Effector memory CD4-positive, alpha-beta T cell (primary cell): ENCODE results near the gene SNX6.

Source experiments
- DNase-seq, 3 donors: peaks; one replicate each; pipeline ENCODE4 v3.0.0-alpha.2; 2020
- H3K27ac ChIP-seq: 2 replicates; pipeline ENCODE4 v1.7.0; 2013; ENCODE audit warnings: mild to moderate bottlenecking, low read length, moderate library complexity; ENCODE audit not compliant: insufficient read depth, poor library complexity, severe bottlenecking
- H3K27me3 ChIP-seq: replicated peaks from 2 replicates; pipeline ENCODE4 v1.7.0; 2013; ENCODE audit warnings: mild to moderate bottlenecking, low read length; ENCODE audit not compliant: insufficient read depth, control insufficient read depth, poor library complexity, severe bottlenecking
- H3K36me3 ChIP-seq: 2 replicates; pipeline ENCODE4 v1.7.0; 2013; ENCODE audit warnings: mild to moderate bottlenecking, low read length, moderate library complexity; ENCODE audit not compliant: control insufficient read depth, insufficient read depth
- H3K4me1 ChIP-seq: 2 replicates; pipeline ENCODE4 v1.7.0; 2013; ENCODE audit warnings: low read length, mild to moderate bottlenecking; ENCODE audit not compliant: control insufficient read depth, insufficient read depth, poor library complexity, severe bottlenecking
- H3K4me3 ChIP-seq: 2 replicates; pipeline ENCODE4 v1.7.0; 2013; ENCODE audit warnings: low read length, low read depth, mild to moderate bottlenecking; ENCODE audit not compliant: insufficient read depth, poor library complexity, severe bottlenecking
- H3K9me3 ChIP-seq: 2 replicates; pipeline ENCODE4 v1.7.0; 2013; ENCODE audit warnings: mild to moderate bottlenecking, low read length, moderate library complexity; ENCODE audit not compliant: control insufficient read depth

The SNX6 gene

GRCh38 chr14:34619471-34619870 lies 10.5 kb downstream of the SNX6 start:
- no peaks in the 10 kb centered on the region for H3K27me3 ChIP-seq
- H3K36me3 ChIP-seq, result peaks cover 12% of the 10 kb centered on the region
- H3K27ac ChIP-seq, result no peak overlapping the region
- peaks cover 3% of the 10 kb centered on the region for H3K4me1 ChIP-seq
- H3K4me3 ChIP-seq, result no peak overlapping the region
- DNase-seq, result no peak
- no peaks in the 10 kb centered on the region for H3K9me3 ChIP-seq

DNA sequence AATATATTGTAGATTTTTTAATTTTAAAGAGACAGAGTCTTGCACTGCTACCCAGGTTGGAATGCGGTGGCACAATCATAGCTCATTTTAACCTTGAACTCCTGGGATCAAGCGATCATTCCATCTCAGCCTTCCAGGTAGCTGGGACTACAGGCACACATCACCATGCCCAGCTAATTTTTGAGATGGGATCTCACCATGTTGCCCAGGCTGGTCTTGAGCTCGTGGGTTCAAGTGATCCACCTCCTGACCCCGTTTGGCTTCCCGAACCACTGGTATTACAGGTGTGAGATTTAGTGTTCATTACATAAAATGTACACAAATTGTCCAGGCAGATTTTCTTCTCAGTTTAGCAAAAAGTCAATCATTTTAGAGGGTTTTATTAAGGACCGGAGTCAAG lies 13.6 kb downstream of the SNX6 start:
- no peaks in the 10 kb centered on the region for H3K36me3 ChIP-seq
- H3K27me3 ChIP-seq, result no peaks in the 10 kb centered on the region
- peaks cover 3% of the 10 kb centered on the region for H3K4me1 ChIP-seq
- no peaks in the 10 kb centered on the region for H3K9me3 ChIP-seq
- H3K27ac ChIP-seq, result no peak overlapping the region
- DNase-seq, result no peak
- H3K4me3 ChIP-seq, result no peak overlapping the region

DNA sequence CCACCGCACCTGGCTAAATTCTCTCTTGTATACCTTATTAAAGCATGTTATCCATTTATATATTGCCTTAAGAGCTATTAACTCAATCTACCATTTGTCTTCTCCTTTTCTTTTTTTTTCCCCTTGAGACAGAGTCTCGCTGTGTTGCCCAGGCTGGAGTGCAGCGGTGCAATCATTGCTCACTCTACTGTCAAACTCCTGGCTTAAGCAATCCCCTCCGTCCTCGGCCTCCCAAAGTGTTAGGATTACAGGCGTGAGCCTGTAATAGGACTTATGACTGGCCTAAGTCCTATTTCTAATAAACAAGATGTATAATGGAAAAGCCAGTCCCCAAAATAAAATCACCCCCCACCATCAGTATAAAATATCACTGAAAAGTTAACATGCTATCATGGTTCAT lies 14.4 kb downstream of the SNX6 start:
- no peak overlapping the region for H3K4me3 ChIP-seq
- DNase-seq, result no peak
- H3K4me1 ChIP-seq, result peaks cover 3% of the 10 kb centered on the region
- no peaks in the 10 kb centered on the region for H3K9me3 ChIP-seq
- H3K27ac ChIP-seq, result no peak overlapping the region
- no peaks in the 10 kb centered on the region for H3K36me3 ChIP-seq
- no peaks in the 10 kb centered on the region for H3K27me3 ChIP-seq

GRCh38 chr14:34614638-34615037 lies 15.3 kb downstream of the SNX6 start:
- Histone ChIP-seq H3K27me3 (no peaks in the 10 kb centered on the region), H3K36me3 (no peaks in the 10 kb centered on the region), H3K4me1 (peaks cover 3% of the 10 kb centered on the region), H3K9me3 (no peaks in the 10 kb centered on the region), H3K27ac (no peak overlapping the region), H3K4me3 (no peak overlapping the region)
- DNase-seq, result no peak

DNA sequence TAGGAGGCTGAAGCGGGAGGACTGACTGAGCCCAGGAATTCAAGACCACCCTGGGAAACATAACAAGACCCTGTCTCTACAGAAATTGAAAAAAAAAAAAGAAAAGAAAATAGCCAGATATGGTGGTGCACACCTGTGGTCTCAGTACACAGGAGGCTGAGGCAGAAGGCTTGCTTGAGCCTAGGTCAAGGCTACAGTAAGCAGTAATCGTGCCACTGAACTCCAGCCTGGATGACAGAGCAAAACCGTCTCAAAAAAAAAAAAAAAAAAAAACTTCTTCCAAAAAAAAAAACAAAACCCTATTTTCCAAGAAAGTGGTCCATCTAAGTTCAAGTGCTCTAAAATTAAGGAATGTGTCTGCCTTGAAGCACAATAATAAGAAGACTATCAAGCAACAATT lies 19.8 kb downstream of the SNX6 start:
- no peaks in the 10 kb centered on the region for H3K9me3 ChIP-seq
- H3K36me3 ChIP-seq, result peaks cover 28% of the 10 kb centered on the region
- H3K4me3 ChIP-seq, result no peak overlapping the region
- no peaks in the 10 kb centered on the region for H3K4me1 ChIP-seq
- H3K27ac ChIP-seq, result no peak overlapping the region
- no peaks in the 10 kb centered on the region for H3K27me3 ChIP-seq
- no peak for DNase-seq

GRCh38 chr14:34605461-34605860 lies 24.5 kb downstream of the SNX6 start:
- no peaks in the 10 kb centered on the region for H3K4me1 ChIP-seq
- H3K4me3 ChIP-seq, result no peak overlapping the region
- H3K27ac ChIP-seq, result no peak overlapping the region
- no peaks in the 10 kb centered on the region for H3K27me3 ChIP-seq
- DNase-seq, result no peak
- peaks cover 67% of the 10 kb centered on the region for H3K36me3 ChIP-seq
- no peaks in the 10 kb centered on the region for H3K9me3 ChIP-seq

- no peak overlapping the region for H3K27ac ChIP-seq
- H3K4me1 ChIP-seq, result no peaks in the 10 kb centered on the region
- no peaks in the 10 kb centered on the region for H3K9me3 ChIP-seq
- H3K27me3 ChIP-seq, result no peaks in the 10 kb centered on the region
- no peak overlapping the region for H3K4me3 ChIP-seq
- DNase-seq, result no peak
- H3K36me3 ChIP-seq, result peaks cover 72% of the 10 kb centered on the region
Measured at GRCh38 chr14:34604995-34605394, 25.0 kb downstream of the SNX6 start.

DNA sequence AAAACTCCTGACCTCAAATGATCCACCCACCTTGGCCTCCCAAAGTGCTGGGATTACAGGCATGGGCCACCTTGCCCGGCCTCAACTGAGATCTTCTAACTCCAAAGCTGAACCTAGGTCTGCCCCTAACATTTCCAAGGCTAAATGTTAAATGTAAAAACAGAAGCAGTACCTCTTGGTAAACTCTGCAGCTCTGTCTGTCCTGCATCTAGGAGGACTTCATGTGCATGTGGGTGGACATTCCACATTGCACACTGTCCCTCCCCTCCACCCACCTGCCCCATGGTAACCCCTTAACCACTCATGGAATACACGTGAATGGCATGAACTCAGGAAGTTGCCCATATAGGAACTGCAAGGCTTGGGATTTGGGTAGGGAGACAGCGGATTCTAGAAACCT lies 33.1 kb downstream of the SNX6 start:
- Histone ChIP-seq H3K27ac (no peak overlapping the region), H3K4me3 (no peak overlapping the region), H3K27me3 (no peaks in the 10 kb centered on the region), H3K36me3 (peaks cover 76% of the 10 kb centered on the region), H3K9me3 (no peaks in the 10 kb centered on the region), H3K4me1 (no peaks in the 10 kb centered on the region)
- no peak for DNase-seq

DNA sequence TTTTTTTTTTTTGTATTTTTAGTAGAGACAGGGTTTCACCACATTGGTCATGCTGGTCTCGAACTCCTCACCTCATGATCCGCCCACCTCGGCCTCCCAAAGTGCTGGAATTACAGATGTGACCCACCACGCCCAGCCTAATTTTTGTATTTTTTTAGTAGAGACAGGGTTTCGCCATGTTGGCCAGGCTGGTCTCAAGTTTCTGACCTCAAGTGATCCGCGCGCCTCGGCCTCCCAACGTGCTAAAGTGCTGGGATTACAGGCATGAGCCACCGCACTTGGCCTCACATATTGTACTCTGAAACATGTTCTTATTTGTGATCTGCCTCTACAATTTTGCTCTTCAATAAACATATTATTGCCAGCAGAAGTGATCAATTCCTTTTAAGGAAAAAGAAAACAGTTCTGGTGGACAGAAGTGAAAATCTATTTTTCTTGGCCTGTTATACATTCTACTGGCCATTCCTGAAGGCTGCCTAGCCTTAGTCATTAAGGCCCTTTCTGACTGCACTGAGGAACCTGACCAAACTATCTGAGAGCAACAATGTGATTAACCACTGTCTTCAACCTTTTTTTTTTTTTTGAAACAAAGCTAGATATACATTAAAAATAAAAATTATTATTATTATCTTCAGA lies 36.1 kb downstream of the SNX6 start:
- no peak overlapping the region for H3K27ac ChIP-seq
- no peaks in the 10 kb centered on the region for H3K4me1 ChIP-seq
- DNase-seq, result no peak
- no peak overlapping the region for H3K4me3 ChIP-seq
- H3K36me3 ChIP-seq, result peaks cover 66% of the 10 kb centered on the region
- no peaks in the 10 kb centered on the region for H3K27me3 ChIP-seq
- no peaks in the 10 kb centered on the region for H3K9me3 ChIP-seq

DNA sequence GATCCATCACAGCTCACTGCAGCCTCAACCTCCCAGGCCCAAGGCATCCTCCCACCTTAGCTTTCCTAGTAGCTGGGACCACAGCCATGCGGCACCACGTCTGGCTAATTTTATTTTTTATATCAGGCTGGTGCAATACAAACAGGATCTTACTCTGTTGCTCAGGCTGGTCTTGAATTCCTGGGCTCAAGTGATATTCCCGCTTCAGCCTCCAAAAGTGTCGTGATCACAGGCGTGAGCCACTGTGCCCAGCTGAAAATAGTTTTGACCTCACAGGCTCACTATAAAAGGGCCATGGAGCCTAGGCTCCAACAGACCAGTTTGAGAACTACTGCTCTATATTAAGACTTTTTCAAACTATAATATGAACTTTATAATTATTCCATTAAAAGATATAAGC lies 37.3 kb downstream of the SNX6 start:
- H3K27ac ChIP-seq, result no peak overlapping the region
- peaks cover 62% of the 10 kb centered on the region for H3K36me3 ChIP-seq
- no peaks in the 10 kb centered on the region for H3K9me3 ChIP-seq
- no peak for DNase-seq
- no peaks in the 10 kb centered on the region for H3K27me3 ChIP-seq
- H3K4me1 ChIP-seq, result no peaks in the 10 kb centered on the region
- H3K4me3 ChIP-seq, result no peak overlapping the region
